ENCODE measurements around the gene DAB1. TPM values are rescaled to one million over a fixed set of nuclear protein-coding genes. Genes with fewer than 3 reads are reported as not detected.
"Not testable (repeated sequence)": the region's sequence is repeated elsewhere in the genome, so short reads cannot be mapped to it uniquely, and the experiment has no call there.

DAB1 gene
- total RNA-seq, 1 donor from 2014 or later, result 0.27 TPM

- no peak for DNase-seq (ENCODE audit: extremely low spot score, unreplicated experiment)
- Mint-ChIP-seq H3K4me1 (ENCODE audit: unreplicated experiment) (no peaks in the 10 kb centered on the region), H3K9me3 (ENCODE audit: unreplicated experiment) (no peaks in the 10 kb centered on the region), H3K27ac (ENCODE audit: unreplicated experiment) (no peak overlapping the region), H3K27me3 (ENCODE audit: unreplicated experiment) (peaks cover 8% of the 10 kb centered on the region), H3K36me3 (ENCODE audit: unreplicated experiment) (no peaks in the 10 kb centered on the region), H3K4me3 (ENCODE audit: unreplicated experiment) (no peak overlapping the region)
- TF ChIP-seq CTCF (IDR thresholded peaks at IDR 0.05), result no peak
Observed at GRCh38 chr1:57222801-57223200, 201.1 kb downstream of the DAB1 start.

GRCh38 chr1:57222307-57222706, 201.6 kb downstream of the DAB1 start:
- H3K4me1 Mint-ChIP-seq (ENCODE audit: unreplicated experiment), result no peaks in the 10 kb centered on the region
- no peak for DNase-seq (ENCODE audit: extremely low spot score, unreplicated experiment)
- H3K27me3 Mint-ChIP-seq (ENCODE audit: unreplicated experiment), result peaks cover 8% of the 10 kb centered on the region
- H3K9me3 Mint-ChIP-seq (ENCODE audit: unreplicated experiment), result no peaks in the 10 kb centered on the region
- no peak overlapping the region for H3K27ac Mint-ChIP-seq (ENCODE audit: unreplicated experiment)
- no peak overlapping the region for H3K4me3 Mint-ChIP-seq (ENCODE audit: unreplicated experiment)
- no peaks in the 10 kb centered on the region for H3K36me3 Mint-ChIP-seq (ENCODE audit: unreplicated experiment)
- no peak for TF ChIP-seq CTCF (IDR thresholded peaks at IDR 0.05)

- not testable (repeated sequence) for DNase-seq (ENCODE audit: extremely low spot score, unreplicated experiment); H3K4me1 Mint-ChIP-seq (ENCODE audit: unreplicated experiment); H3K4me3 Mint-ChIP-seq (ENCODE audit: unreplicated experiment); H3K27me3 Mint-ChIP-seq (ENCODE audit: unreplicated experiment); H3K36me3 Mint-ChIP-seq (ENCODE audit: unreplicated experiment); H3K27ac Mint-ChIP-seq (ENCODE audit: unreplicated experiment); H3K9me3 Mint-ChIP-seq (ENCODE audit: unreplicated experiment)
Observed at GRCh38 chr1:57220905-57221304, 203.0 kb downstream of the DAB1 start.

GRCh38 chr1:57218487-57219079, 205.3 kb downstream of the DAB1 start:
- Mint-ChIP-seq H3K4me3 (ENCODE audit: unreplicated experiment) (no peak overlapping the region), H3K27me3 (ENCODE audit: unreplicated experiment) (no peaks in the 10 kb centered on the region), H3K9me3 (ENCODE audit: unreplicated experiment) (no peaks in the 10 kb centered on the region), H3K27ac (ENCODE audit: unreplicated experiment) (no peak overlapping the region), H3K4me1 (ENCODE audit: unreplicated experiment) (peaks cover 15% of the 10 kb centered on the region), H3K36me3 (ENCODE audit: unreplicated experiment) (no peaks in the 10 kb centered on the region)
- no peak for DNase-seq (ENCODE audit: extremely low spot score, unreplicated experiment)
- TF ChIP-seq CTCF (IDR thresholded peaks at IDR 0.05), result no peak

- no peak overlapping the region for H3K27ac Mint-ChIP-seq (ENCODE audit: unreplicated experiment)
- DNase-seq (ENCODE audit: extremely low spot score, unreplicated experiment), result no peak
- no peaks in the 10 kb centered on the region for H3K36me3 Mint-ChIP-seq (ENCODE audit: unreplicated experiment)
- peaks cover 15% of the 10 kb centered on the region for H3K4me1 Mint-ChIP-seq (ENCODE audit: unreplicated experiment)
- no peak overlapping the region for H3K4me3 Mint-ChIP-seq (ENCODE audit: unreplicated experiment)
- no peaks in the 10 kb centered on the region for H3K9me3 Mint-ChIP-seq (ENCODE audit: unreplicated experiment)
- H3K27me3 Mint-ChIP-seq (ENCODE audit: unreplicated experiment), result no peaks in the 10 kb centered on the region
- TF ChIP-seq CTCF (IDR thresholded peaks at IDR 0.05), result no peak
Observed at GRCh38 chr1:57217905-57218304, 206.0 kb downstream of the DAB1 start.

All from osteocyte (in vitro differentiated cells).